Measurements from ENCODE around the gene SLC9A5. TPM values are rescaled to one million over a fixed set of nuclear protein-coding genes. Genes with fewer than 3 reads are reported as not detected.

The SLC9A5 gene
- total and polyA plus RNA-seq, 4 donors = 0.05 to 0.25 (median 0.09) TPM; not detected in 1

DNA sequence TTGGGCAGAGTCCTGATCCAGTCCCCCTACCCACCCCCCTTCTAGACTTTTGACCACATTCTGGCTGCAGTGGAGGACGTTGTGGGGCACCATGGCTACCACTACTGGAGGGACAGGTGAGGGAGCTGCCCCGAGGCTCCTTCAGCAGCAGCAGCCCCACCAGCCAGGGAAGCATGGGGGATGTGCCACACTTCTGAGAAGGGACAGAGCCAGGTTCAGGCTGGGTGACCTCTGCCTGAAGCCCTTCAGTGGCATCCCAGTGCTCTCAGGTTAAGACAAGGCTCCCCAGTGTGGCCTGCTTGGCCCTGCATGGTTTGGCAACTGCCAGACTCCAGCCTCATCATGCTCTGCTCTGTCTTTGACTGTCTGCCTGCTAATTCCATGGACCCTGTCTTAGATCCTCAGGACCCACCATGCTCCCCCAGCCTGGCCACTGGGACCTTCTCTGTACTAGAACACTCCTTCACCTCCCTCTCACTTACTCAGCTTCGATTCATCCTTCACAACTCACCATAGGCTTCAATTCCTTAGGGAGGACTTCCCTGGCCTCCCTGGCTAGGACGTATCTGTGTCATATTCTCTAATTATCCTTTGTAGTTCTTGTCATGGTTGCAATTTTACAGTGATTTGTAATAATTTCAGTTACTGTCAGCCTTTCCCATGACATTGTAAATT, 8.8 kb downstream of the SLC9A5 start:
- 84% methylated on average over 4 of the region's 4 CpGs for whole genome bisulfite sequencing
- H3K9ac ChIP-seq (ENCODE audit: low read depth in 1 of 2, low read length in 2 of 2) = no peak overlapping the region
- H3K27me3 ChIP-seq (ENCODE audit: control insufficient read depth in 4 of 4, insufficient read depth in 4 of 4, low read length in 3 of 4) = no peaks in the 10 kb centered on the region
- TF ChIP-seq, protein P1, sequence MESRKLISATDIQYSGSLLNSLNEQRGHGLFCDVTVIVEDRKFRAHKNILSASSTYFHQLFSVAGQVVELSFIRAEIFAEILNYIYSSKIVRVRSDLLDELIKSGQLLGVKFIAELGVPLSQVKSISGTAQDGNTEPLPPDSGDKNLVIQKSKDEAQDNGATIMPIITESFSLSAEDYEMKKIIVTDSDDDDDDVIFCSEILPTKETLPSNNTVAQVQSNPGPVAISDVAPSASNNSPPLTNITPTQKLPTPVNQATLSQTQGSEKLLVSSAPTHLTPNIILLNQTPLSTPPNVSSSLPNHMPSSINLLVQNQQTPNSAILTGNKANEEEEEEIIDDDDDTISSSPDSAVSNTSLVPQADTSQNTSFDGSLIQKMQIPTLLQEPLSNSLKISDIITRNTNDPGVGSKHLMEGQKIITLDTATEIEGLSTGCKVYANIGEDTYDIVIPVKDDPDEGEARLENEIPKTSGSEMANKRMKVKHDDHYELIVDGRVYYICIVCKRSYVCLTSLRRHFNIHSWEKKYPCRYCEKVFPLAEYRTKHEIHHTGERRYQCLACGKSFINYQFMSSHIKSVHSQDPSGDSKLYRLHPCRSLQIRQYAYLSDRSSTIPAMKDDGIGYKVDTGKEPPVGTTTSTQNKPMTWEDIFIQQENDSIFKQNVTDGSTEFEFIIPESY (IDR thresholded peaks at IDR 0.05) = no peak
- TF ChIP-seq CTCF (IDR thresholded peaks at IDR 0.05; ENCODE audit: low read depth, low read length, missing input control) (no peak), RXRA (IDR thresholded peaks at IDR 0.05) (no peak), RAD21 (IDR thresholded peaks at IDR 0.05) (no peak), YY1 (IDR thresholded peaks at IDR 0.05) (no peak)
- TF ChIP-seq, protein P2, sequence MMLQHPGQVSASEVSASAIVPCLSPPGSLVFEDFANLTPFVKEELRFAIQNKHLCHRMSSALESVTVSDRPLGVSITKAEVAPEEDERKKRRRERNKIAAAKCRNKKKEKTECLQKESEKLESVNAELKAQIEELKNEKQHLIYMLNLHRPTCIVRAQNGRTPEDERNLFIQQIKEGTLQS (IDR thresholded peaks at IDR 0.05) = no peak
- TF ChIP-seq, protein P3, sequence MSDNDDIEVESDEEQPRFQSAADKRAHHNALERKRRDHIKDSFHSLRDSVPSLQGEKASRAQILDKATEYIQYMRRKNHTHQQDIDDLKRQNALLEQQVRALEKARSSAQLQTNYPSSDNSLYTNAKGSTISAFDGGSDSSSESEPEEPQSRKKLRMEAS (IDR thresholded peaks at IDR 0.05) = no peak
- DNase-seq (ENCODE audit: low spot score) = no peak
- H3K36me3 ChIP-seq (ENCODE audit: control insufficient read depth in 4 of 4, insufficient read depth in 3 of 4, low read depth in 1 of 4, low read length in 3 of 4) = no peaks in the 10 kb centered on the region
- H3K4me3 ChIP-seq (ENCODE audit: low read depth in 1 of 3, low read length in 3 of 3) = no peak overlapping the region
- H3K4me1 ChIP-seq (ENCODE audit: control insufficient read depth in 4 of 4, insufficient read depth in 4 of 4, low read length in 3 of 4) = no peaks in the 10 kb centered on the region
- no peaks in the 10 kb centered on the region for H3K9me3 ChIP-seq (ENCODE audit: control insufficient read depth in 4 of 4, low read length in 3 of 4)
- no peak overlapping the region for H3K27ac ChIP-seq (ENCODE audit: low read depth in 1 of 2, low read length in 2 of 2)

- TF ChIP-seq EGR1 (IDR thresholded peaks at IDR 0.05; ENCODE audit: low read depth in 2 of 2) = no peak
- no peaks in the 10 kb centered on the region for H3K36me3 ChIP-seq (ENCODE audit: control insufficient read depth in 4 of 4, insufficient read depth in 3 of 4, low read depth in 1 of 4, low read length in 3 of 4)
- H3K4me1 ChIP-seq (ENCODE audit: control insufficient read depth in 4 of 4, insufficient read depth in 4 of 4, low read length in 3 of 4) = no peaks in the 10 kb centered on the region
- H3K4me3 ChIP-seq (ENCODE audit: low read depth in 1 of 3, low read length in 3 of 3) = no peak overlapping the region
- 84% methylated on average over 11 of the region's 11 CpGs for WGBS
- no peaks in the 10 kb centered on the region for H3K27me3 ChIP-seq (ENCODE audit: control insufficient read depth in 4 of 4, insufficient read depth in 4 of 4, low read length in 3 of 4)
- no peak overlapping the region for H3K9ac ChIP-seq (ENCODE audit: low read depth in 1 of 2, low read length in 2 of 2)
- no peak for DNase-seq (ENCODE audit: low spot score)
- no peak overlapping the region for H3K27ac ChIP-seq (ENCODE audit: low read depth in 1 of 2, low read length in 2 of 2)
- H3K9me3 ChIP-seq (ENCODE audit: control insufficient read depth in 4 of 4, low read length in 3 of 4) = no peaks in the 10 kb centered on the region
Observed at GRCh38 chr16:67258161-67258835, 9.5 kb downstream of the SLC9A5 start.

DNA sequence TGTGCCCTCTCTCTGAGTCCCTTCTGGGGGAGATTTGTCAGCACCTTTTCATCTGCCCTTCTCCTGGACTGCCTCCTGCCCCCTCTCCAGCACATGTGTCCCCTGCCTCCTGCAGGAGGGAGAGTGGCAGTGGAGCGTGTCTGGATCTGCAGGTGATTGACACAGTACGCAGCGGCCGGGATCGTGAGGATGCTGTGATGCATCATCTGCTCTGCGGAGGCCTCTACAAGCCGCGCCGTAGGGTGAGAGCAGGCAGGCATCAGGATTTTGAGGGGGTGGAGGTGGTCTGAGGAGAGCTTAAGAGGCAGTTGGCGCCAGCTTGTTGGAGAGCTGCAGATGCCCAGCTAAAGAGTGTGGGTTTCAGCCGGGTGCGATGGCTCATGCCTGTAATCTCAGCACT, 10.9 kb downstream of the SLC9A5 start:
- TF ChIP-seq REST (IDR thresholded peaks at IDR 0.05) = no peak
- TF ChIP-seq RAD21 (IDR thresholded peaks at IDR 0.05) = no peak
- no peak for TF ChIP-seq TAF1 (conservative IDR thresholded peaks at IDR 0.05)
- Histone ChIP-seq H3K27ac (ENCODE audit: low read depth in 1 of 2, low read length in 2 of 2) (no peak overlapping the region), H3K9ac (ENCODE audit: low read depth in 1 of 2, low read length in 2 of 2) (no peak overlapping the region)

More for the DNA sequence above, 10.9 kb downstream of the SLC9A5 start:
- Histone ChIP-seq H3K4me3 (ENCODE audit: low read depth in 1 of 3, low read length in 3 of 3) (no peak overlapping the region), H3K9me3 (ENCODE audit: control insufficient read depth in 4 of 4, low read length in 3 of 4) (no peaks in the 10 kb centered on the region), H3K4me1 (ENCODE audit: control insufficient read depth in 4 of 4, insufficient read depth in 4 of 4, low read length in 3 of 4) (no peaks in the 10 kb centered on the region), H3K36me3 (ENCODE audit: control insufficient read depth in 4 of 4, insufficient read depth in 3 of 4, low read depth in 1 of 4, low read length in 3 of 4) (no peaks in the 10 kb centered on the region), H3K27me3 (ENCODE audit: control insufficient read depth in 4 of 4, insufficient read depth in 4 of 4, low read length in 3 of 4) (no peaks in the 10 kb centered on the region)
- whole genome bisulfite sequencing = 94% methylated on average over 12 of the region's 12 CpGs
- no peak for DNase-seq (ENCODE audit: low spot score)
